Measurements from ENCODE around the gene OLFM3. TPM values are rescaled to one million over a fixed set of nuclear protein-coding genes. Genes with fewer than 3 reads are reported as not detected.

The OLFM3 gene
- polyA plus RNA-seq, 1 of the 3 experiments (the other 2 are of a cell fraction) = not detected

DNA sequence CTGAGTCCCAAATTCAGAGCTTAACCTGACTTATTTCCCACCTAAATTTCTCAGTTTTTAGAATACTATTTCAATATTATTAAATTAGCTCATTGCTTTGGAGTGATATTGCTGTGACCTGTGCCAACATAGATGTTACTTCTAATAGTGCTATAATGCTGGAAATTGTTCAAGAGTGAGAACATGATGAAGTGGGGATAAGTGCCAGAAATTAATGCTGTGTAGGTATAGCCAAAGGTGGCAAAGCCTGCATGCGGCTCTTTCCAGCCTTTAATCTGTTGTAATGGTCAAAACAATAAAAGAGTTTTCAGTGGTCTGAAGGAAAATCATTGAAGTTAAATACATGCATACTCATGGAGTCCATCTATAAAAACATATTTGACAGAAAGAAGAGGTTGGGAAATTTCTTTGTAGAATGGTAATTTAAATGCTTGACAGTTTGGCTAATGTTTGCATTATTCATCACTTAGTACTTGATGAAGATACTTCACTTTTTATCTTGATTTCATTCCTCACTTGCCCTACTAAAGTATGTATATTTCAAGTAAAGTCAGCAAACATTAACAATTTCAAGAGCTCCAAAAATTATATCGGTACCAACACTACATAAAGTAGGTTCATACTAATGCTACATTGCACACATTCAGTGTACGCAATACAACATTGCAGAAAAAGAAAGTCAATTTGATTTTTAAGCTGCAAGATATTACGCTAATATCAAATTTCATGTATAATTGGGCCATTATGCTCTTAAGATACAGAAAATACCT is 82.1 kb downstream of the OLFM3 start:
- H3K27me3 ChIP-seq (ENCODE audit: insufficient read depth) = no peaks in the 10 kb centered on the region
- H4K20me1 ChIP-seq (ENCODE audit: insufficient read depth) = no peaks in the 10 kb centered on the region
- TF ChIP-seq CHD2 (IDR thresholded peaks at IDR 0.05; ENCODE audit: low read length, partially characterized antibody) (no peak), SIN3A (IDR thresholded peaks at IDR 0.05; ENCODE audit: borderline replicate concordance, low read depth, low read length) (no peak), ELF1 (IDR thresholded peaks at IDR 0.05) (no peak), GATA2 (CRISPR knock-in tag; IDR thresholded peaks at IDR 0.05) (no peak), EZH2phosphoT487 (IDR thresholded peaks at IDR 0.05; ENCODE audit: borderline replicate concordance, low read depth) (no peak), POLR2AphosphoS5 (IDR thresholded peaks at IDR 0.05; ENCODE audit: low read depth, low read length) (no peak), FOXJ3 (CRISPR knock-in tag; IDR thresholded peaks at IDR 0.05) (no peak)
- TF ChIP-seq, protein P1, sequence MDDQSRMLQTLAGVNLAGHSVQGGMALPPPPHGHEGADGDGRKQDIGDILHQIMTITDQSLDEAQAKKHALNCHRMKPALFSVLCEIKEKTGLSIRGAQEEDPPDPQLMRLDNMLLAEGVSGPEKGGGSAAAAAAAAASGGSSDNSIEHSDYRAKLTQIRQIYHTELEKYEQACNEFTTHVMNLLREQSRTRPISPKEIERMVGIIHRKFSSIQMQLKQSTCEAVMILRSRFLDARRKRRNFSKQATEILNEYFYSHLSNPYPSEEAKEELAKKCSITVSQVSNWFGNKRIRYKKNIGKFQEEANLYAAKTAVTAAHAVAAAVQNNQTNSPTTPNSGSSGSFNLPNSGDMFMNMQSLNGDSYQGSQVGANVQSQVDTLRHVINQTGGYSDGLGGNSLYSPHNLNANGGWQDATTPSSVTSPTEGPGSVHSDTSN (IDR thresholded peaks at IDR 0.05) = no peak
- no peak overlapping the region for H3K4me2 ChIP-seq
- no peak for DNase-seq
- H3K9ac ChIP-seq = no peak overlapping the region
- H3F3A ChIP-seq (replicated peaks; ENCODE audit: insufficient read depth) = no peaks in the 10 kb centered on the region
- H3K36me3 ChIP-seq (replicated peaks in 1 of 2; ENCODE audit: control insufficient read depth in 1 of 2, insufficient read depth in 2 of 2, low read length in 1 of 2) = no peaks in the 10 kb centered on the region
- no peaks in the 10 kb centered on the region; a peak in 1 of 4 replicates for H3K4me1 ChIP-seq (ENCODE audit: control insufficient read depth in 1 of 2, insufficient read depth in 2 of 2, low read depth in 1 of 2, low read length in 1 of 2)
- no peaks in the 10 kb centered on the region for H3K9me3 ChIP-seq
- no peaks in the 10 kb centered on the region for H3K79me2 ChIP-seq (ENCODE audit: insufficient read depth)
- H3K9me2 ChIP-seq = no peaks in the 10 kb centered on the region
- 75% methylated on average over 4 of the region's 4 CpGs for WGBS (ENCODE audit: low lambda C conversion rate)
- H3K27ac ChIP-seq (ENCODE audit: low read depth in 2 of 2, low read length in 1 of 2) = no peak overlapping the region
- H2AFZ ChIP-seq (ENCODE audit: low read depth) = no peak overlapping the region
- CTCF ChIA-PET = no interaction called here
- POLR2A ChIA-PET = no interaction called here
- no peak overlapping the region for H3K4me3 ChIP-seq (ENCODE audit: low read depth in 2 of 2, low read length in 1 of 2)

DNA sequence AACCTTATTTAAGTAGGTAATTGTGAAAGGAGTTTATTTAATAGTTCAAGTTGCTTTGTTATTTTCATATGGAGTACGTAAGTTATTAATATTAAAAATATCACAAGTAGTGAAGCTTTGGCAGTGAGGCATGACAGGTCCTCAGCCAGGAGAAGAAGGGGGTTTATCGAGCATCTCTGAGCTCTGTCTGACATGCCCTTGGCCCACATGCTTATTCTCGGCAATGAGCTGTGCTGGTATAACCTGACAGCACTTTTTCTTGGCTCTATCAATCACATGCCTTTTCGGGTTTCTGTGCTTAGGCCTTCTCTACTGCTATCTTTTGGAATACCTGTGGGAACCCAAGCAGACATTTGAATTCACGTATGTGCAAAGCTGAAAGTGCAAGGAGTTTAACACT is 84.8 kb downstream of the OLFM3 start:
- H3K9me2 ChIP-seq = no peaks in the 10 kb centered on the region
- no peaks in the 10 kb centered on the region for H4K20me1 ChIP-seq (ENCODE audit: insufficient read depth)
- H3K27me3 ChIP-seq (ENCODE audit: insufficient read depth) = no peaks in the 10 kb centered on the region
- POLR2A ChIA-PET = no interaction called here
- no peak overlapping the region for H3K9ac ChIP-seq
- no peak for DNase-seq
- no peaks in the 10 kb centered on the region for H3K79me2 ChIP-seq (ENCODE audit: insufficient read depth)
- no peaks in the 10 kb centered on the region for H3K9me3 ChIP-seq
- 44% methylated on average over 5 of the region's 5 CpGs for WGBS (ENCODE audit: low lambda C conversion rate)
- TF ChIP-seq, protein P2, sequence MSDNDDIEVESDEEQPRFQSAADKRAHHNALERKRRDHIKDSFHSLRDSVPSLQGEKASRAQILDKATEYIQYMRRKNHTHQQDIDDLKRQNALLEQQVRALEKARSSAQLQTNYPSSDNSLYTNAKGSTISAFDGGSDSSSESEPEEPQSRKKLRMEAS (IDR thresholded peaks at IDR 0.05; ENCODE audit: low read depth) = no peak
- TF ChIP-seq, protein P3, sequence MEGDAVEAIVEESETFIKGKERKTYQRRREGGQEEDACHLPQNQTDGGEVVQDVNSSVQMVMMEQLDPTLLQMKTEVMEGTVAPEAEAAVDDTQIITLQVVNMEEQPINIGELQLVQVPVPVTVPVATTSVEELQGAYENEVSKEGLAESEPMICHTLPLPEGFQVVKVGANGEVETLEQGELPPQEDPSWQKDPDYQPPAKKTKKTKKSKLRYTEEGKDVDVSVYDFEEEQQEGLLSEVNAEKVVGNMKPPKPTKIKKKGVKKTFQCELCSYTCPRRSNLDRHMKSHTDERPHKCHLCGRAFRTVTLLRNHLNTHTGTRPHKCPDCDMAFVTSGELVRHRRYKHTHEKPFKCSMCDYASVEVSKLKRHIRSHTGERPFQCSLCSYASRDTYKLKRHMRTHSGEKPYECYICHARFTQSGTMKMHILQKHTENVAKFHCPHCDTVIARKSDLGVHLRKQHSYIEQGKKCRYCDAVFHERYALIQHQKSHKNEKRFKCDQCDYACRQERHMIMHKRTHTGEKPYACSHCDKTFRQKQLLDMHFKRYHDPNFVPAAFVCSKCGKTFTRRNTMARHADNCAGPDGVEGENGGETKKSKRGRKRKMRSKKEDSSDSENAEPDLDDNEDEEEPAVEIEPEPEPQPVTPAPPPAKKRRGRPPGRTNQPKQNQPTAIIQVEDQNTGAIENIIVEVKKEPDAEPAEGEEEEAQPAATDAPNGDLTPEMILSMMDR (IDR thresholded peaks at IDR 0.05) = no peak
- H3K27ac ChIP-seq (ENCODE audit: low read depth in 2 of 2, low read length in 1 of 2) = no peak overlapping the region
- H3F3A ChIP-seq (replicated peaks; ENCODE audit: insufficient read depth) = no peaks in the 10 kb centered on the region
- H3K4me1 ChIP-seq (ENCODE audit: control insufficient read depth in 1 of 2, insufficient read depth in 2 of 2, low read depth in 1 of 2, low read length in 1 of 2) = peaks cover 0 to 9% of the 10 kb centered on the region in 2 experiments; a peak in 3 of 4 replicates
- no peaks in the 10 kb centered on the region for H3K36me3 ChIP-seq (replicated peaks in 1 of 2; ENCODE audit: control insufficient read depth in 1 of 2, insufficient read depth in 2 of 2, low read length in 1 of 2)
- H3K4me2 ChIP-seq = no peak overlapping the region
- no peak overlapping the region for H3K4me3 ChIP-seq (ENCODE audit: low read depth in 2 of 2, low read length in 1 of 2)
- H2AFZ ChIP-seq (ENCODE audit: low read depth) = no peak overlapping the region
- CTCF ChIA-PET = no interaction called here
